ENCODE results near the gene CMPK2.

The CMPK2 gene

DNA sequence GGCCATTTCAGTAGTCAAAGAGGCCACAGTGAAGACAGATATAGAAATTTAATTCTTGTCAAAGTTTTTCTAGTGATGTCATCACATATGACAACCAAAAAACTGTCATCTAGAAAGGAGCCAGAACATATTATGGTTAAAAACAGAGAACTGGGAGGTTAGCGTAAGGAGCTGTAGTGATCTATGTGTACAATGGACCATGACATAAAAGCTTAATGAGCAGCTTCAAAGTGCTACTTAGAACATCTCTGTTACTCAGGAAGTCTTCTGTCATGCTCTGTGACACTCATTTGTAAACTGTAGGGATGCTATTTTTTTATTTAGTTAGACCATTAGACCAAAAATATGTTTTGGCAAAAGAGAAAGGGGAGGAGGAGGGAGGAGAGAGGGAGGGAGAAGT is 57.3 kb downstream of the CMPK2 start:
- DNase-seq = no peak

DNA sequence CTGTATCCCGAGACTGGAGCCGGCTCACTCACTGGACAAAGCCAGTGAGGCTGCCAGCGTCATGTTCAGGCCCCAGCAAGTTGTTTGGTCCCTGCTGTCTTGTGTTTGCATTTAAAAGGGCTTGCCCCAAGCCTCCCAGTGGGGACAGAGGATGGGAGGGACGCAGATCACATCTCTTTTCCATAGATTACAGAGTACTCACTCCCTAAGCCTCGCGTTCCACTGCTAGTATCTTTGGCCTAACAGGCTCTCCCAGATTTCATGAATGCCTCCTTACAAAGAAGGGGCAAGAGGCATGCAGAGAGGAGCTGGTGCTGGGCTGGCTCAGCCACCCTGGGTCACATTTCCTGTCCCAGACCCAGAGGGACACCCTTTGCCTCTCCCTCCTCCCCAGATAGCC is 59.1 kb downstream of the CMPK2 start:
- no peak for DNase-seq

DNA sequence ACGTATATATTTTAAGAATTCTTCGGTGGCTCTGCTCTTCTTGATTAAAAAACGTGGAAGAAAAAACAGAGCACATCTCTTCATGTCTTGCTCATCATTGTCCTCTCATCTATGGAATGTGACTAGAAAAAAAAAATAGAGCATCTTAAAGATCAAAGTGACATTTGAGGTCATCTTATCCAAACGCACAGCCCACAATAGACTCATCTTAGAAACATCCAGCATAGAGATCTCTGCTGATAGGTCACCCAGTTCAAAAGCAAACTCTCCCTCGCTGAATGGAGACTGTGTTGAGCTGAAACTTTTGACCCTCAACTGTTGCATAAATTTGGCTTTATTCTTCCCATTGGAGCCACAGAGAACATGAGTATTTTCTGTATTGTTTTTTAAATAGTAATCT is 65.2 kb downstream of the CMPK2 start:
- DNase-seq = no peak

Data from eye (tissue), 1 donor.